Mesendoderm (in vitro differentiated cells): ENCODE results near the gene NRXN3.
A peak's percentile ranks its signal among the peaks of the same experiment; 100 is the strongest.

ENCODE experiments used
- DNase-seq: peaks from one replicate; pipeline ENCODE4 v3.0.0; 2013
- H2AK5ac ChIP-seq: 2 replicates; pipeline ENCODE4 v1.6.1; 2013; ENCODE audit warnings: low read length, inconsistent platforms
- H2BK120ac ChIP-seq: 2 replicates; pipeline ENCODE4 v1.6.1; 2013; ENCODE audit warnings: low read depth, mild to moderate bottlenecking, low read length, moderate library complexity, mixed read lengths
- H2BK15ac ChIP-seq: replicated peaks from 2 replicates; pipeline ENCODE4 v1.6.1; 2013; ENCODE audit warnings: low read depth, mild to moderate bottlenecking, moderate library complexity
- H2BK5ac ChIP-seq: 2 replicates; pipeline ENCODE4 v1.6.1; 2013; ENCODE audit warnings: low read length, inconsistent platforms
- H3K18ac ChIP-seq: 2 replicates; pipeline ENCODE4 v1.6.1; 2013; ENCODE audit warnings: mild to moderate bottlenecking, low read length, mixed read lengths
- H3K23ac ChIP-seq: one replicate; pipeline ENCODE4 v1.6.1; 2013; ENCODE audit warnings: low read length
- H3K27ac ChIP-seq: 2 replicates; pipeline ENCODE4 v1.5.1; 2013; ENCODE audit warnings: low read depth, mild to moderate bottlenecking, inconsistent platforms, low read length, moderate library complexity
- H3K27me3 ChIP-seq: 2 replicates; pipeline ENCODE4 v1.6.1; 2013; ENCODE audit warnings: low read length, control low read depth, mild to moderate bottlenecking, inconsistent platforms; ENCODE audit not compliant: insufficient read depth, poor library complexity
- H3K36me3 ChIP-seq: 2 replicates; pipeline ENCODE4 v1.6.1; 2013; ENCODE audit warnings: low read length, inconsistent platforms; ENCODE audit not compliant: control insufficient read depth, insufficient read depth
- H3K4ac ChIP-seq: one replicate; pipeline ENCODE4 v1.6.1; 2013; ENCODE audit warnings: low read depth, mild to moderate bottlenecking, low read length, moderate library complexity
- H3K4me1 ChIP-seq: 2 replicates; pipeline ENCODE4 v1.6.1; 2013; ENCODE audit warnings: low read depth, low read length, inconsistent platforms; ENCODE audit not compliant: control insufficient read depth
- H3K4me2 ChIP-seq: 2 replicates; pipeline ENCODE4 v1.6.1; 2013; ENCODE audit warnings: low read length
- H3K4me3 ChIP-seq: 2 replicates; pipeline ENCODE4 v1.5.1; 2013; ENCODE audit warnings: mild to moderate bottlenecking, low read length
- H3K56ac ChIP-seq: one replicate; pipeline ENCODE4 v1.6.1; 2013; ENCODE audit warnings: low read length
- H3K79me1 ChIP-seq: 2 replicates; pipeline ENCODE4 v1.6.1; 2013; ENCODE audit warnings: low read length, inconsistent platforms
- H3K79me2 ChIP-seq: 2 replicates; pipeline ENCODE4 v1.6.1; 2013; ENCODE audit warnings: mild to moderate bottlenecking, low read length; ENCODE audit not compliant: control insufficient read depth, insufficient read depth
- H3K9ac ChIP-seq: 2 replicates; pipeline ENCODE4 v1.6.1; 2013; ENCODE audit warnings: low read length, inconsistent platforms
- H4K5ac ChIP-seq: one replicate; pipeline ENCODE4 v1.6.1; 2013; ENCODE audit warnings: low read length
- H4K8ac ChIP-seq: one replicate; pipeline ENCODE4 v1.6.1; 2013; ENCODE audit warnings: low read depth, mild to moderate bottlenecking, control low read depth, low read length, moderate library complexity
- WGBS: extraction: QIAGEN DNeasy Blood & Tissue Kit; methylation state at CpG from one replicate; pipeline ENCODE4 v1.1.7; 2013; ENCODE audit warnings: low lambda C conversion rate, missing lambda C conversion rate; ENCODE audit not compliant: insufficient coverage; ENCODE audit errors: extremely low coverage; 5-methylcytosine and 5-hydroxymethylcytosine counted together

NRXN3 gene

GRCh38 chr14:78701246-78701645 is 531.1 kb downstream of the NRXN3 start:
- DNase-seq = no peak
- H3K4ac ChIP-seq = no peak overlapping the region
- H3K79me2 ChIP-seq = no peaks in the 10 kb centered on the region
- no peak overlapping the region for H2BK15ac ChIP-seq
- no peak overlapping the region for H2BK5ac ChIP-seq
- WGBS = no CpG with 5 or more reads among the region's 5 CpGs
- H3K56ac ChIP-seq = no peak overlapping the region
- H3K4me1 ChIP-seq = no peaks in the 10 kb centered on the region
- no peak overlapping the region for H3K23ac ChIP-seq
- H4K8ac ChIP-seq = no peak overlapping the region
- H3K9ac ChIP-seq = no peak overlapping the region
- no peaks in the 10 kb centered on the region for H3K79me1 ChIP-seq
- H3K27ac ChIP-seq = no peak overlapping the region
- no peak overlapping the region for H4K5ac ChIP-seq
- H2AK5ac ChIP-seq = no peak overlapping the region
- no peak overlapping the region for H3K18ac ChIP-seq
- H3K27me3 ChIP-seq = no peaks in the 10 kb centered on the region
- H3K4me2 ChIP-seq = no peak overlapping the region
- H2BK120ac ChIP-seq = no peak overlapping the region
- no peak overlapping the region for H3K4me3 ChIP-seq
- no peaks in the 10 kb centered on the region for H3K36me3 ChIP-seq

- Histone ChIP-seq H2BK120ac (no peak overlapping the region), H3K4me2 (no peak overlapping the region), H3K4ac (no peak overlapping the region), H3K4me3 (no peak overlapping the region), H3K27ac (no peak overlapping the region), H2BK15ac (no peak overlapping the region), H2BK5ac (no peak overlapping the region), H4K5ac (no peak overlapping the region), H3K27me3 (no peaks in the 10 kb centered on the region), H3K4me1 (no peaks in the 10 kb centered on the region), H3K9ac (no peak overlapping the region), H3K23ac (no peak overlapping the region), H3K56ac (no peak overlapping the region), H2AK5ac (no peak overlapping the region), H3K79me2 (no peaks in the 10 kb centered on the region), H3K18ac (no peak overlapping the region), H4K8ac (no peak overlapping the region), H3K79me1 (no peaks in the 10 kb centered on the region), H3K36me3 (no peaks in the 10 kb centered on the region)
- WGBS = no CpG with 5 or more reads among the region's 4 CpGs
- DNase-seq = no peak
Measured at GRCh38 chr14:78704965-78705364, 534.8 kb downstream of the NRXN3 start.

GRCh38 chr14:78705989-78706388 is 535.8 kb downstream of the NRXN3 start:
- Histone ChIP-seq H2BK15ac (no peak overlapping the region), H3K27ac (no peak overlapping the region), H3K18ac (no peak overlapping the region), H2AK5ac (no peak overlapping the region), H4K5ac (no peak overlapping the region), H3K9ac (no peak overlapping the region), H4K8ac (peak overlapping the region; percentile 13), H3K23ac (no peak overlapping the region), H3K79me2 (no peaks in the 10 kb centered on the region), H3K79me1 (no peaks in the 10 kb centered on the region), H3K36me3 (no peaks in the 10 kb centered on the region), H3K27me3 (no peaks in the 10 kb centered on the region), H3K4me1 (no peaks in the 10 kb centered on the region), H3K56ac (no peak overlapping the region), H2BK5ac (no peak overlapping the region), H3K4me3 (no peak overlapping the region), H3K4me2 (no peak overlapping the region), H3K4ac (no peak overlapping the region), H2BK120ac (no peak overlapping the region)
- DNase-seq = no peak

GRCh38 chr14:78709795-78710557 is 539.8 kb downstream of the NRXN3 start:
- Histone ChIP-seq H3K23ac (no peak overlapping the region), H3K79me2 (no peaks in the 10 kb centered on the region), H2BK5ac (no peak overlapping the region), H4K5ac (no peak overlapping the region), H4K8ac (no peak overlapping the region), H3K18ac (no peak overlapping the region), H3K4me1 (no peaks in the 10 kb centered on the region), H3K9ac (no peak overlapping the region), H3K79me1 (no peaks in the 10 kb centered on the region), H2AK5ac (no peak overlapping the region), H3K4me2 (no peak overlapping the region), H3K4me3 (no peak overlapping the region), H2BK15ac (no peak overlapping the region), H3K27ac (no peak overlapping the region), H2BK120ac (no peak overlapping the region), H3K4ac (no peak overlapping the region), H3K56ac (no peak overlapping the region), H3K27me3 (no peaks in the 10 kb centered on the region), H3K36me3 (no peaks in the 10 kb centered on the region)
- DNase-seq = no peak
- no CpG with 5 or more reads among the region's 5 CpGs for WGBS

- Histone ChIP-seq H3K79me2 (no peaks in the 10 kb centered on the region), H4K5ac (no peak overlapping the region), H3K4ac (no peak overlapping the region), H3K36me3 (no peaks in the 10 kb centered on the region), H3K23ac (no peak overlapping the region), H3K4me2 (no peak overlapping the region), H2BK120ac (no peak overlapping the region), H2AK5ac (no peak overlapping the region), H3K27me3 (no peaks in the 10 kb centered on the region), H4K8ac (no peak overlapping the region), H3K56ac (no peak overlapping the region), H2BK5ac (no peak overlapping the region), H3K79me1 (no peaks in the 10 kb centered on the region), H3K27ac (no peak overlapping the region), H3K4me3 (no peak overlapping the region), H2BK15ac (no peak overlapping the region), H3K9ac (no peak overlapping the region), H3K18ac (no peak overlapping the region), H3K4me1 (no peaks in the 10 kb centered on the region)
- no CpG with 5 or more reads among the region's 4 CpGs for WGBS
- DNase-seq = no peak
Measured at GRCh38 chr14:78710963-78711362, 540.8 kb downstream of the NRXN3 start.

GRCh38 chr14:78713716-78714115 is 543.5 kb downstream of the NRXN3 start:
- H3K27me3 ChIP-seq = no peaks in the 10 kb centered on the region
- H3K79me1 ChIP-seq = no peaks in the 10 kb centered on the region
- no peak for DNase-seq

More at GRCh38 chr14:78713716-78714115, 543.5 kb downstream of the NRXN3 start:
- H3K18ac ChIP-seq = no peak overlapping the region
- no peak overlapping the region for H2BK15ac ChIP-seq
- no peak overlapping the region for H2BK120ac ChIP-seq
- H2AK5ac ChIP-seq = no peak overlapping the region
- H3K36me3 ChIP-seq = no peaks in the 10 kb centered on the region
- no peak overlapping the region for H2BK5ac ChIP-seq
- no peak overlapping the region for H3K4me3 ChIP-seq
- no peak overlapping the region for H3K4ac ChIP-seq
- H3K56ac ChIP-seq = no peak overlapping the region
- H3K4me1 ChIP-seq = no peaks in the 10 kb centered on the region
- no peak overlapping the region for H3K23ac ChIP-seq
- no peaks in the 10 kb centered on the region for H3K79me2 ChIP-seq
- no peak overlapping the region for H4K5ac ChIP-seq
- H3K9ac ChIP-seq = no peak overlapping the region
- no peak overlapping the region for H4K8ac ChIP-seq
- no peak overlapping the region for H3K4me2 ChIP-seq
- H3K27ac ChIP-seq = no peak overlapping the region
